A673 (cell line): ENCODE data around the gene PRR35. TPM values are rescaled to one million over a fixed set of nuclear protein-coding genes. Genes with fewer than 3 reads are reported as not detected.

ENCODE experiments used
- BruUV-seq: library from RNA; stranded (reverse); fragments of 400-500 nt; replicated peaks from 2 replicates; lab custom pipeline; 2021; lab: Mats Ljungman, UMichigan
- CTCF ChIA-PET: fragments of 300-600 bp; sonication (Branson Sonifier 250); formaldehyde crosslinking; loops from one replicate; lab custom pipeline; 2022; ENCODE audit warnings: antibody characterized with exemption; lab: Charles Lee
- POLR2A ChIA-PET: fragments of 300-600 bp; sonication (Branson Sonifier 250); formaldehyde crosslinking; loops from one replicate; lab custom pipeline; 2022; ENCODE audit warnings: antibody characterized with exemption; ENCODE audit not compliant: low non-redundant PET; lab: Charles Lee
- DNase-seq: peaks from one replicate; pipeline ENCODE4 v3.0.0-alpha.2; 2015; ENCODE audit warnings: low spot score
- H3K27ac ChIP-seq: fragments of 200-600 bp; sonication (generic); 2 replicates; pipeline ENCODE4 v1.5.1; 2016; ENCODE audit warnings: mixed run types, low read depth, mild to moderate bottlenecking, mixed read lengths, antibody characterized with exemption, low read length; ENCODE audit not compliant: poor library complexity, severe bottlenecking
- H3K27me3 ChIP-seq: fragments of 200-600 bp; sonication (generic); replicated peaks from 2 replicates; pipeline ENCODE4 v1.6.1; 2017; ENCODE audit warnings: mixed run types, low read depth, mild to moderate bottlenecking, mixed read lengths, antibody characterized with exemption, low read length; ENCODE audit not compliant: insufficient read depth, poor library complexity
- H3K36me3 ChIP-seq: fragments of 200-600 bp; sonication (generic); 2 replicates; pipeline ENCODE4 v1.6.1; 2016; ENCODE audit warnings: mixed run types, mild to moderate bottlenecking, mixed read lengths, antibody characterized with exemption, low read length; ENCODE audit not compliant: insufficient read depth, poor library complexity, severe bottlenecking
- H3K4me1 ChIP-seq: fragments of 200-600 bp; sonication (generic); 2 replicates; pipeline ENCODE4 v1.6.1; 2017; ENCODE audit warnings: mixed run types, mild to moderate bottlenecking, mixed read lengths, antibody characterized with exemption, low read length; ENCODE audit not compliant: insufficient read depth, poor library complexity, severe bottlenecking
- H3K4me3 ChIP-seq: fragments of 200-600 bp; sonication (generic); 2 replicates; pipeline ENCODE4 v1.5.1; 2016; ENCODE audit warnings: low read depth, mixed run types, mild to moderate bottlenecking, mixed read lengths, low read length; ENCODE audit not compliant: poor library complexity, severe bottlenecking
- H3K9me3 ChIP-seq: fragments of 200-600 bp; sonication (generic); 2 replicates; pipeline ENCODE4 v1.6.1; 2016; ENCODE audit warnings: mixed run types, low read depth, mild to moderate bottlenecking, mixed read lengths, antibody characterized with exemption, low read length; ENCODE audit not compliant: poor library complexity, severe bottlenecking
- EZH2 ChIP-seq: fragments of 200-600 bp; sonication (generic); IDR thresholded peaks from 2 replicates; pipeline ENCODE4 v1.6.1; 2017; ENCODE audit warnings: borderline replicate concordance, low read depth, mild to moderate bottlenecking, mixed read lengths, antibody characterized with exemption, low read length; ENCODE audit not compliant: poor library complexity, severe bottlenecking
- intact Hi-C: fragments of 100-400 bp; cut with micrococcal nuclease; formaldehyde crosslinking; loops from one replicate; pipeline ENCODE4 v1.10.0; 2022; ENCODE audit not compliant: unreplicated experiment
- total RNA-seq: library from RNA; stranded (reverse); gene quantifications from 2 replicates; pipeline ENCODE4 v1.2.3, GENCODE V29; 2021
- TF ChIP-seq, protein P1 (sequence below): fragments of 300-800, 200-600 bp; sonication (generic); conservative IDR thresholded peaks from 2 replicates; pipeline ENCODE4 v1.5.1; 2017; ENCODE audit warnings: low read depth, mild to moderate bottlenecking, antibody characterized with exemption, low read length, moderate library complexity, mixed read lengths

PRR35 gene
- total RNA-seq, 1 experiment from 2014 or later = not detected

DNA sequence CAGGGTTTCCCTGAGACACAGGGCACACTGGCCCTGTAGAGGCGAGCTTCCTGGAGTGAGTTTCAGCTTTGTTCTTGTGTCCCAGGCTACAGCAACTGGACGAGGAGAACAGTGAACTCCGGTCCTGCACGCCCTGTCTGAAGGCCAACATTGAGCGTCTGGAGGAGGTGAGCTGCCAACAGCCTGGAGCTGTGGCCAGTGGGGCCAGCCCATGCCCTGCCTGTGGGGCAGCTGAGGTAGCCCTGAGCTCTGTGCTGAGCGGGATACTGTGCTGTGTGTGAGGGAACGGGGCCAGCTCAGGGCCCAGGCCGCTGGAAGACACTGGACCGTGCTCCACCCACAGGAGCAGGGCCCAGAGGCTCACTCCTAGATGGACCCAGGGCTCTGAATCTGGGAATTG is 41.3 kb upstream of the PRR35 start:
- ChIA-PET CTCF (no interaction called here), POLR2A (no interaction called here)
- no peaks in the 10 kb centered on the region for H3K27me3 ChIP-seq
- H3K36me3 ChIP-seq = peaks cover 13% of the 10 kb centered on the region
- TF ChIP-seq, protein P1, sequence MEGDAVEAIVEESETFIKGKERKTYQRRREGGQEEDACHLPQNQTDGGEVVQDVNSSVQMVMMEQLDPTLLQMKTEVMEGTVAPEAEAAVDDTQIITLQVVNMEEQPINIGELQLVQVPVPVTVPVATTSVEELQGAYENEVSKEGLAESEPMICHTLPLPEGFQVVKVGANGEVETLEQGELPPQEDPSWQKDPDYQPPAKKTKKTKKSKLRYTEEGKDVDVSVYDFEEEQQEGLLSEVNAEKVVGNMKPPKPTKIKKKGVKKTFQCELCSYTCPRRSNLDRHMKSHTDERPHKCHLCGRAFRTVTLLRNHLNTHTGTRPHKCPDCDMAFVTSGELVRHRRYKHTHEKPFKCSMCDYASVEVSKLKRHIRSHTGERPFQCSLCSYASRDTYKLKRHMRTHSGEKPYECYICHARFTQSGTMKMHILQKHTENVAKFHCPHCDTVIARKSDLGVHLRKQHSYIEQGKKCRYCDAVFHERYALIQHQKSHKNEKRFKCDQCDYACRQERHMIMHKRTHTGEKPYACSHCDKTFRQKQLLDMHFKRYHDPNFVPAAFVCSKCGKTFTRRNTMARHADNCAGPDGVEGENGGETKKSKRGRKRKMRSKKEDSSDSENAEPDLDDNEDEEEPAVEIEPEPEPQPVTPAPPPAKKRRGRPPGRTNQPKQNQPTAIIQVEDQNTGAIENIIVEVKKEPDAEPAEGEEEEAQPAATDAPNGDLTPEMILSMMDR = no peak
- TF ChIP-seq EZH2 = no peak
- H3K4me1 ChIP-seq = no peaks in the 10 kb centered on the region
- no peaks in the 10 kb centered on the region for H3K9me3 ChIP-seq
- H3K4me3 ChIP-seq = no peak overlapping the region
- H3K27ac ChIP-seq = no peak overlapping the region
- intact Hi-C loops = no loop called here
- BruUV-seq = no TSS peak
- no peak for DNase-seq

DNA sequence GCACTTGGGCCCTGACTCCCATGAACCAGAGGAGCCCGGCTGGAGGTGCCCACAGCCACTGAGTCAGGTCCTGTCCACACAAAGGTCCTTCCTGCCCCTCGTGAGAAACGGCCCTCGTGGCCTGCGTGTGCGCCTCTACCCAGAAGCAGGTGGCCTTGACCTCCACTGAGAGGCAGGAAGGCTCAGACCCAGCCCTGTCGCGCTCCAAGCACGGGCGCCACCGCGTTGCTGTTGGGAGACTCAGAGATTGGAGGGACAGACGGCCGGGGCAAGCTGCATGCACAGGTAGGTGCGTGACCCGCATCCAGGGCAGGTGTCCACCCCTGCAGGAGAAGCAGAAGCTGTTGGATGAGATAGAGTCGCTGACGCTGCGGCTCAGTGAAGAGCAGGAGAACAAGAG is 40.8 kb upstream of the PRR35 start:
- Histone ChIP-seq H3K4me1 (no peaks in the 10 kb centered on the region), H3K36me3 (peaks cover 13% of the 10 kb centered on the region), H3K27me3 (no peaks in the 10 kb centered on the region), H3K4me3 (no peak overlapping the region), H3K9me3 (no peaks in the 10 kb centered on the region), H3K27ac (no peak overlapping the region)
- intact Hi-C loops = no loop called here
- ChIA-PET CTCF (no interaction called here), POLR2A (no interaction called here)
- TF ChIP-seq EZH2 = no peak
- TF ChIP-seq, protein P1 = no peak
- DNase-seq = no peak
- BruUV-seq = no TSS peak

GRCh38 chr16:519841-520687 is 40.1 kb upstream of the PRR35 start:
- Histone ChIP-seq H3K4me3 (no peak overlapping the region), H3K27me3 (no peaks in the 10 kb centered on the region), H3K9me3 (no peaks in the 10 kb centered on the region), H3K27ac (no peak overlapping the region), H3K4me1 (no peaks in the 10 kb centered on the region), H3K36me3 (peaks cover 13% of the 10 kb centered on the region)
- POLR2A ChIA-PET = no interaction called here
- no peak for DNase-seq
- intact Hi-C loops = no loop called here
- CTCF ChIA-PET = no interaction called here
- TF ChIP-seq EZH2 = no peak
- TF ChIP-seq, protein P1 = no peak
- BruUV-seq = no TSS peak
